ENCODE results near the gene DNAH11.
"Not testable (repeated sequence)": the region's sequence is repeated elsewhere in the genome, so short reads cannot be mapped to it uniquely, and the experiment has no call there.

DNAH11 gene

GRCh38 chr7:21617916-21618390 lies 75.1 kb downstream of the DNAH11 start:
- DNase-seq = no peak

DNA sequence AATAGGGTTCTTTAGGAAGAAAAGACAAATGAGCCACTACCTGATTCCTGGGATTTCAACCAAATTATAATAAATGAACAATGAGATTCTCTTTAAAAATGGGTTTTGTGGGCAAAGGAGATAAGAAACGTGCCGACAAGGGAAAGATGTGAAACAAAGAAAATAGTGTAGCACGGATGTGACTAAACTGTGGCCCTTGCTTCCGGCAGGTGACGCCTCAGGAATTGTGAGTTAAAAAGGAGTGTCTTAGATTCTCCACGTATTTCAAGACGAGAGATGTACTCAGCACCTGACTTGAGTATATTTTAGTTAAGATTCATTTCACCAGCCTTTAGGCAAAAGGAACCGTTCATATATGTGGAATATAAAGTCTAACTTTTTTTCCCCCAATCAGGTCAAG lies 75.9 kb downstream of the DNAH11 start:
- DNase-seq = no peak

DNA sequence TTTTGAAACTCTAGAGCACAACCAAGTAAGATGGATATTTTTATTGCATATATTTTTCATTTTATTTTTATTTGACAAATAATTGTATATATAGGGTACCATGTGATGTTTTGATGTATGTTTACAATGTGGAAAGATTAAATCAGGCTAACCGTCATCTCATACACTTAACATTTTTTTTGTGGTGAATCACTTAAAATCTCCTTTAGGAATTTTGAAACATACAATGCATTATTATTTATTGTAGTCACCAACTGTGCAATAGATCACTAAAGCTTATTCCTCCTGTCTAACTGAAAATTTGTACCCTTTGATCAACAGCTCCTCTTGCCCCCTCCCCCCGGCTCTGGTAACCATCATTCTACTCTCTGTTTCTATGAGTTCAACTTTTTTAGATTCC lies 77.2 kb downstream of the DNAH11 start:
- DNase-seq = no peak

DNA sequence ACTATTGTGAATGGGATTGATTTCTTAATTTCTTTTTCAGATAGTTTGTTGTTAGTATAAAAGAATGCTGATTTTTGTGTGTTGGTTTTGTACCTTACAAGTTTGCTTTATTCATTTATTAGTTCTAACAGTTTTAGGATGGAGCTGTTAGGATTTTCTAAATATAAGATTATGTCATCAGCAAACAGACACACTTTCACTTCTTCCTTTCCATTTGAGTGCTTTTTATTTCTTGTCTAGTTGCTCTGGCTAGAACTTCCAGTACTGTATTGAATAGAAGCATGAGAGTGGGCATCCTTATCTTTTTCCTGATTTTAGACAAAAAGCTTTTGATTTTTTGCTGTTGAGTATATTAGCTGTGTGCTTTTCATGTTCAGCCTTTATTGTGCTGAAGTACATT lies 81.5 kb downstream of the DNAH11 start:
- no peak for DNase-seq

GRCh38 chr7:21636694-21637093 lies 93.9 kb downstream of the DNAH11 start:
- no peak for DNase-seq

DNA sequence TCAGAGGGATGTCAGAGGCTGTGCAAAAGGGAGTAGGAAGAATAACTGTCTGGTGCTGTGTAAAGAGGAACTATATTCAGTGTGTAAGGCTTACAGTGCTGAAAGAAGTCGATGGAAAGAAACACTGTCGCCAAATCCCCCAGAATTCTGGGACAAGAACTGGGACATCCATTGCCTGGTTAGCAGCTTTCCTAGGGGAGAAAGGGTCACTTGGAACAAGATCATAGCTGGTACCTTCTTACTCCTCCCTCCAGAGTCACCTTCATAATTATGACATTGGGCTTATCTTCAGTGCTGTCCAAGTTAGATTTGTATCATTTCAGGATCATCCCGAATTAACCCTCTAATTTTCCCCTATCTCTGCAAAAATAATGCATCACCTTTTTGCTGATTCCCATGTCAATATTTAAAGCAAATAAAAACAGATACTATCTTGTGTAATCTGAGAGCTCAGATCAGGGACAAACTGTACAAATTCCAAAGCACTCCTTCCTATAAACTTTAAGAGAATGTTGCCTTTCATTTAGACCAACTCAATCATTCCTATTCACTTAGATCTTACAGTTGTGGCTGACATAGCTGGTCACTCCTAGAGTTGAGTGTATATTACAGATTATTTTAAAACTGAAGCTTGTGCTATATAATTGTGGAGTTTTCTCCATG lies 96.5 kb downstream of the DNAH11 start:
- DNase-seq = no peak

DNA sequence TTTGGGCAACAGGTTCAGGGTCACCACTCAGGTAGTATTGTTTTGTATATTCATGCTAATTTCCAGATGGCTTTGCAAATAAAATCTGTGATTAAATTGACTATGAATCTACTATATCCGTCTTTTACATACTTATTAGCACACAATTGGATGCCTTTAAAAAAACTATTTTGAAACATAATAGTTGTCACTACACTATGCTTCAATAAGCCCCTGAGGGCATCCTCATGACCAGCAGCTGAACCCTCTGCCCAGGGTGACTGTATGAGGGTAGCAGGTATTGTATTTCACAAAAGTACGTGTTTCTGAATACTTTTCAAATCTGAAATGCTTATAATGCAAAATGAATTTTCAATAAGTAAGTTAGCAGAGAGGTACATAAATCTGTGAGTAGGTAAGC lies 97.3 kb downstream of the DNAH11 start:
- DNase-seq = no peak

- no peak for DNase-seq
Measured at GRCh38 chr7:21641546-21641945, 98.7 kb downstream of the DNAH11 start.

DNA sequence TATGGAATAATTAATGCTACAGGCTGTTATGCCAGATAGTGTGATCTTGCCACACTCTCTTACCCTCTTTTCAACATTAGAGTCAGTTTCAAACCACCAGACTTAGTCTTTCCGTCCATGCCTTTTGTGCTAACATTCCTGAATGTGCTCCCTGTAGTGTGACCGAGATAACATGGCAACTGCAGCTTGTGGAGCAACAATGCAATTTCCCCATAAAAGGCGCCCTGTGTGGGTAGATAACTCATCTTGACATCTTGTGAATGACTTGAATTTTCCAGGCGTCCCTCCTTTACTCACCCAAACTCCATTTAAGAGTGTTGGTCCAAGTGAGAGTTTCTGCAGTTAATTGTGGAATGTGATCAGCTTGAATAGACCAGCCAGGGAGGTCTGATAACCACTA lies 99.6 kb downstream of the DNAH11 start:
- no peak for DNase-seq

- DNase-seq = no peak
Measured at GRCh38 chr7:21651697-21652096, 108.9 kb downstream of the DNAH11 start.

- no peak for DNase-seq
Measured at GRCh38 chr7:21653623-21654022, 110.8 kb downstream of the DNAH11 start.

- no peak for DNase-seq
Measured at GRCh38 chr7:21656081-21656480, 113.2 kb downstream of the DNAH11 start.

- no peak for DNase-seq
Measured at GRCh38 chr7:21656796-21657195, 114.0 kb downstream of the DNAH11 start.

- no peak for DNase-seq
Measured at GRCh38 chr7:21670496-21670895, 127.7 kb downstream of the DNAH11 start.

GRCh38 chr7:21671859-21672258 lies 129.0 kb downstream of the DNAH11 start:
- no peak for DNase-seq

DNA sequence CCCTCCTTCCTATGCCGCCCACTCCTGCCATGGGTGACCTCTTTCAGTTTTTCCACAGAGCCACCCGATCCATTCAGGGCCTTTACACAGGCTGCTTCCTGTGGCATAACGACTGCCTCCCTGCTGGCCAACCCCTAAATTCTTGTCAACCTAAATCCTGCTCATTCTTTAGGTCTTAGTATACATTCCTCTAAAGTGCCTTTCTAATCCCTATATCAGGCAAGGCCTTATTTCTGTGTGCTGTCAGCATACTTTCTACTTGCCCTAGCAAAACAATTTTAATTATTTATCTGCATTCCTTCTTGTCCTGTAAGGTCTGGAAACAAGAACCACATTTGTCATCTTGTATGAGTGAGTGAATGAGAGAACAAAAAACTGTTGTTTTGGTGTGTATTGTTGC lies 132.4 kb downstream of the DNAH11 start:
- no peak for DNase-seq

GRCh38 chr7:21690705-21691104 lies 147.9 kb downstream of the DNAH11 start:
- no peak for DNase-seq

DNA sequence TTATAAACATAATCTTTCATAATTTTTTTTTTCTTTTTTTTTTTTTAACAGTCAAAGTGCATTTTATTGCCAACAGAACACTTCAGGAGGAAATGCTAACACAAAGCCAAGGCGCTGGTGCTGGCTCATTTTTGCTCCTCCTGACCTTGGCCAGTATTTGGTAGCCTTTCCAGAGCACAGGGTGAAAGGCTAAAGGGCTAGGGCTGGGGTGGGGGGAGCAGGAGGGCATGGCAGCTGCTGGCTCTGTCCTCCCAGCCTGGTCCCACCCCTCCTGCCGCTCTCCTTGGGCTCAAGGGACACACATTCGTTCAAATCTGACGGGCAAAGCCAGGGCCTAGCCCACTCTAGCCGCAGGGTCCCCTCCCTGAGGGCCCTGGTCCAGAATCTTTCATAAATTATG lies 148.3 kb downstream of the DNAH11 start:
- not testable (repeated sequence) for DNase-seq

DNA sequence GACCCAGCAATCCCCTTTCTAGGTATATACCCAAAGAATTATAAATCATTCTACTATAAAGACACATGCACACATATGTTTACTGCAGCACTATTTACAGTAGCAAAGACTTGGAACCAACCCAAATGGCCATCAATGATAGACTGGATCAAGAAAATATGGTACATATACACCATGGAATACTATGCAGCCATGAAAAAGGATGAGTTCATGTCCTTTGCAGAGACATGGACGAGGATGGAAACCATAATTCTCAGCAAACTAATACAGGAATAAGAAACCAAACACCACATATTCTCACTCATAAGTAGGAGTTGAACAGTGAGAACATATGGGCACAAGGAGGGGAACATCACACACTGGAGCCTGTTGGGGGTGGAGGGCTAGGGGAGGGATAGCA lies 157.7 kb downstream of the DNAH11 start:
- DNase-seq = not testable (repeated sequence)

- DNase-seq = no peak
Measured at GRCh38 chr7:21702303-21702702, 159.5 kb downstream of the DNAH11 start.

DNA sequence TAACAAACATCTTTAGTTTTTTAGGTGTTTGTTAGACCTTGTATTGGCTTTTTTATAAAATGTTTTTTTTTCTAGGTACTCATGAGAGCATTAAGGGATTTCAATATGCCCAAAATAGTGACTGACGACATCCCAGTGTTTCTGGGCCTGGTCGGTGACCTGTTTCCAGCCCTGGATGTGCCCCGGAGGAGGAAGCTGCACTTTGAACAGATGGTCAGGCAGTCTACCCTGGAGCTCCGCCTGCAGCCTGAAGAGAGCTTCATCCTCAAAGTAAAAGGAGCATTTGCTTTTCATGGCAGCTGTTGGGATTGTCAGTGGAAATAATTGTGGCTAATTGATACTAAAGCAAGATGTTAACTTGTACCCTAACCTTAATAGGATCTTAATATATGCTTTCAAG lies 161.5 kb downstream of the DNAH11 start:
- no peak for DNase-seq

GRCh38 chr7:21706131-21706530 lies 163.3 kb downstream of the DNAH11 start:
- no peak for DNase-seq

DNA sequence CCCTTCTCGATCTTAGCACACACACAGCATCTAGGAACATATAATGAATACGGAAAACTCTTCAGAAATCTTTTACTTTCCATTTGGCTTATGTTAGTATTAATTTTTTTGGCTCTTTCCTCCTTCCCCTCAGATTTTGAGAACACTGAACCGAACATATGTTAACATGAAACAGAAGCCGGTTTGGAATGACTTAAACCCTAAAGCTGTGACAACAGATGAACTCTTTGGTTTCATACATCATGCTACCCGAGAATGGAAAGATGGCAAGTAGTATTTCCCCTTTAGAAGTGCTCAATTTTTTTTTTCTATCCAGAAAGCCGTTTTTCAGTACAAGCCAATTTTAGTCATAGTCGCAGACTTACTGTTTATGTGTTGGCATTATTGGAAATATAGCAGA lies 164.7 kb downstream of the DNAH11 start:
- DNase-seq = no peak

DNA sequence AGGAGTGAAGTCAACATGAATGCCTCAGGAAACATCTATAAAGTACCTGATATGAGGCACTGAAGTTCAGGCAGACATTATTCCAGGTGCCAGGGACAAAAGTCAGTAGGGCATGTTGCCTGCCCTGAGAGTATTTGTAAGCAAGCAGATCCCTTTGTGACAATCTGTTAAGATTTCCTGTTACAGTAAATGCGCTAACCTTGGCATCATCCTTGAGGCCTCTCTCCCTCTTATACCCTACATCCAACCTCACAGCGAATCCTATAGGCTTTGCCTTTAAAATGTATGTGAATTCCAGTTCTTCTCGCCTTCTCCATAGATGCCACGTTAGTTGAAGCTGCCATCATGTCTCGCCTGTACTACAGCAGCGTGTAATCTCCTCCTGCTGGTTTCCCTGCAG lies 165.3 kb downstream of the DNAH11 start:
- no peak for DNase-seq

DNA sequence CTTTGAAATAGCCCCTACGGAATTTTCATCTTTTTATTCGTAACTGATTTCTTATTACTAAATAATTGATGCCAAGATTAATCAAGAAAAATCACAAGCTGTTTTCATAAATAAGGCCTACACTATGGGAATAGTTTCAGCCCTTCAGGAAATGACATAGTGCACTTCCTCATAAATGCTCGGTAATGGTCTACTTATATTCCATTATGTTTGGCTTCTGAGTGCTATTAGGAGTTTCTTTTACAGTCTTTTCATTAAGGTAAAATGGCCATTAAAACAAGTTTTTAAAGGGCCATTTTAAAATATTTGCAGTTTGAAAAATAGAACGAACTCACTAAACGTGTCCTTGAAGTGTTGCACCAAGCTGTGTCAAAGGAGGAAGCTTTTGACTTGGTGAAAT lies 174.5 kb downstream of the DNAH11 start:
- no peak for DNase-seq

All from right hindlimb (tissue), 1 donor.